Activated naive CD4-positive, alpha-beta T cell treated with anti-CD3 and anti-CD28 coated beads, Interleukin-2, amount 50 U/mL, for 72 hours (primary cell): Measurements from ENCODE around the gene ERG. TPM values are rescaled to one million over a fixed set of nuclear protein-coding genes. Genes with fewer than 3 reads are reported as not detected.

Source experiments
- ATAC-seq, 2 donors: fragments of 150-1000 bp; cut with Tn5 transposase; 2 replicates each; pipeline ENCODE4 v1.10.0; 2021; ENCODE audit warnings: mild to moderate bottlenecking in 2 of 2, moderate library complexity in 2 of 2
- DNase-seq, 2 donors: peaks; one replicate each; pipeline ENCODE4 v3.0.0; 2021 to 2022; ENCODE audit warnings: low spot score in 2 of 2
- H3K27ac Mint-ChIP-seq, 2 donors: one replicate each; pipeline ENCODE4 v1.8.0; 2022; ENCODE audit warnings: mild to moderate bottlenecking in 2 of 2, mixed read lengths in 2 of 2
- H3K36me3 Mint-ChIP-seq, 2 donors: one replicate each; pipeline ENCODE4 v1.8.0; 2022; ENCODE audit warnings: mixed read lengths in 2 of 2
- H3K9me3 Mint-ChIP-seq, 2 donors: one replicate each; pipeline ENCODE4 v1.8.0; 2022; ENCODE audit warnings: mixed read lengths in 2 of 2
- total RNA-seq, 2 donors: library from RNA; stranded (reverse); gene quantifications; one replicate each; pipeline ENCODE4 v1.2.3, GENCODE V29; 2022

Gene ERG
- total RNA-seq, 2 donors from 2014 or later, result not detected

DNA sequence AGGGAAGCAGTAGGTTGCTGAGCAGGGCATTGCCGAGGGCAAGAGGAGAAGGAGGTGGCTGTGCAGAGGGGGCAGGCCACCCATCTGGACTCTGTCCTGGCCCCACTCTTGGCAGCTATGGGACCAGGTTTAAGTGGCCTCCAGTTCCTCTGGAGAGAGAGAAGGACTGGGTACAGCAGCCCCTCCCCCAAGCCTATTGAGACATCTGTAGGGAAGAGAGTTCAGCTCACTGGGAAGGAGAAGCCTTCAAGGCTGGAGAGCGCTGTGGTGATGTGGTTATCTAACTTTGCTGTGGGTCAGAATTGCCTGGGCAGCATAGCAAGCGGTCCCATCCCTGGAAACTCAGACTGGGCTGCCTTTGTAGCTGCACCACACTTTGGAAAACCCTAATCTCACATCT lies 147.6 kb downstream of the ERG start:
- peaks cover 5 to 10% of the 10 kb centered on the region in 2 donors for H3K9me3 Mint-ChIP-seq
- ATAC-seq, result no peak
- no peak for DNase-seq
- peak overlapping the region; percentile 70 to 85 for H3K27ac Mint-ChIP-seq
- peaks cover 6 to 12% of the 10 kb centered on the region in 2 donors for H3K36me3 Mint-ChIP-seq

DNA sequence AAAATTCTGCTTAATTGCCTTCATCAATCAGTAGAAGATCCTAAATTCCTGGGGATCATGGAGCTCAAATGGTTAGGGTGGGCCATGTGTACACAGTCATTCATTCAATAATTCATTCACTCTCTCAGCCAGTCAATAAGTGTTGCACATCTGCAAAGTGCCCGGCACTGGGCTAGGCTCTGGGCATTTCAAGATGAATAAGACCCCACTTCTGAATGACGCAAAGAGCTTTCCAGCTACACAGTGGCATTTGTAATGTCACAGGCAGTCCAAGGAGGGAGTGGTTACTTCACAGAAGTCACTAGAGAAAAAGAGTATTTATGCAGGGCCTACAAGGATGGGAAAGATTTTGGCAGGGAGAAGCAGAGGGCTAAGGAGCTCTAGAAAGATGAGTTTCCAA lies 148.3 kb downstream of the ERG start:
- Mint-ChIP-seq H3K9me3 (peaks cover 5 to 10% of the 10 kb centered on the region in 2 donors), H3K27ac (peak overlapping the region; percentile 28 to 85), H3K36me3 (peaks cover 6 to 12% of the 10 kb centered on the region in 2 donors)
- no peak for ATAC-seq
- no peak for DNase-seq

DNA sequence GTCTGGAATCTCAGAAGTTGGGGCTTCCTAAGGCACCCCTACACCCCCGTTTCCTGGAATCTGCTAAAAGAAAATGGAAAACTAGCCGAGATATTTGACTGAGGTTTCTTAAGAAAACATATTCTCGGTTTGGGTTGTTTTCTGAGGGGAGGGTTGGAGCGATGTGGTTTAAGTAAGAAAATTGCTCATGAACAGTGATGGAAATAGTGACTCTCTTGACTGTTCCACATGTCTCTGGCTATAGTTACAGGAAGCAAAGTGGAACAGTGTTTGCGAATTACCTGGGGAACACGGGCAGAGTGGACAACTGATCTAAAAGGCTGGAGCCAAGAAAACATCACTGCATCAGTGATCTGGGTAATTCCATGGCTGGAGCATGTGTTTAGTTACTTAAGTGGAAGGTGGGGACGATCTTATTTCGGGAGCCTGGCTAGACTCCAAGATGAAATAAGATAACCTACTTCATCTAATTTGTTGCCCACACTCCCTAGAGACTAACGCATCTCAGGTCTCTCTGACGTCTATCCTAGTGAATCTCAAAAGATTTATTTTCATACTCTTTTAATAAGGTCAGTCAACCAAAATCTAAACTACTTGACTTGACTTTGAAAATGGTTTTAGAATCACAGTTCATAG lies 149.0 kb downstream of the ERG start:
- H3K27ac Mint-ChIP-seq, result peak overlapping the region; percentile 28 to 92
- H3K36me3 Mint-ChIP-seq, result peaks cover 6 to 12% of the 10 kb centered on the region in 2 donors
- H3K9me3 Mint-ChIP-seq, result peaks cover 5 to 10% of the 10 kb centered on the region in 2 donors
- ATAC-seq, result peak; percentile 84 to 85
- no peak for DNase-seq

GRCh38 chr21:38346286-38346685 lies 152.0 kb downstream of the ERG start:
- no peak for DNase-seq
- Mint-ChIP-seq H3K36me3 (peaks cover 6 to 12% of the 10 kb centered on the region in 2 donors), H3K27ac (no peak overlapping the region), H3K9me3 (peaks cover 5 to 13% of the 10 kb centered on the region in 2 donors)
- no peak for ATAC-seq

GRCh38 chr21:38343691-38344090 lies 154.6 kb downstream of the ERG start:
- no peak for ATAC-seq
- DNase-seq, result no peak
- Mint-ChIP-seq H3K27ac (no peak overlapping the region), H3K36me3 (peaks cover 6% of the 10 kb centered on the region in 2 donors), H3K9me3 (peaks cover 5 to 12% of the 10 kb centered on the region in 2 donors)

- H3K27ac Mint-ChIP-seq, result no peak overlapping the region
- H3K36me3 Mint-ChIP-seq, result peaks cover 6 to 11% of the 10 kb centered on the region in 2 donors
- ATAC-seq (no peak), DNase-seq (no peak)
- peaks cover 5 to 12% of the 10 kb centered on the region in 2 donors for H3K9me3 Mint-ChIP-seq
Measured at GRCh38 chr21:38342739-38343138, 155.5 kb downstream of the ERG start.

- no peak overlapping the region for H3K27ac Mint-ChIP-seq
- DNase-seq (no peak), ATAC-seq (no peak)
- peaks cover 6 to 11% of the 10 kb centered on the region in 2 donors for H3K36me3 Mint-ChIP-seq
- H3K9me3 Mint-ChIP-seq, result peaks cover 5 to 14% of the 10 kb centered on the region in 2 donors
Measured at GRCh38 chr21:38341546-38342012, 156.7 kb downstream of the ERG start.

GRCh38 chr21:38340131-38340530 lies 158.1 kb downstream of the ERG start:
- no peak overlapping the region for H3K27ac Mint-ChIP-seq
- ATAC-seq (no peak), DNase-seq (no peak)
- peaks cover 0 to 14% of the 10 kb centered on the region in 2 donors for H3K9me3 Mint-ChIP-seq
- H3K36me3 Mint-ChIP-seq, result peaks cover 0 to 5% of the 10 kb centered on the region in 2 donors

DNA sequence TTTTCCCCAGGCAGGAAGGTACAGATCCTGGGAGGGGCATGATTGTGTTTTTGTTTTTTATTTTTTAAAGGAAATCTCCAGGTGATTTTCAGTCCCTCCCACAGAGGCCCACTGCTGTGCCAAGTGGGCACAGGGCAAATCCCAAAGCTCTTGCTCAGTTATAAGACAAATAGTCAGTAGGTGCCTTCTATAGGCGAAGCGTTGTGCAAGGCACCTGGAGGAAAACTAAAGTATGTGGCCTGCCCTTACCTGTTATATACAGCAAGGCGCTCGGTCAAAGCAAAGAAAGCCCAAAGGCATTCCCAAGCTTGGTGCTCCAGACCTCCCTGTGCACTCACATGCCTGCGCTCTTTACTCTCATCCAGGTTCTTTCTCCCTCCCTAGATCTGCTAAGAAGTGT lies 160.5 kb downstream of the ERG start:
- ATAC-seq, result no peak
- peaks cover 0 to 5% of the 10 kb centered on the region in 2 donors for H3K36me3 Mint-ChIP-seq

DNA sequence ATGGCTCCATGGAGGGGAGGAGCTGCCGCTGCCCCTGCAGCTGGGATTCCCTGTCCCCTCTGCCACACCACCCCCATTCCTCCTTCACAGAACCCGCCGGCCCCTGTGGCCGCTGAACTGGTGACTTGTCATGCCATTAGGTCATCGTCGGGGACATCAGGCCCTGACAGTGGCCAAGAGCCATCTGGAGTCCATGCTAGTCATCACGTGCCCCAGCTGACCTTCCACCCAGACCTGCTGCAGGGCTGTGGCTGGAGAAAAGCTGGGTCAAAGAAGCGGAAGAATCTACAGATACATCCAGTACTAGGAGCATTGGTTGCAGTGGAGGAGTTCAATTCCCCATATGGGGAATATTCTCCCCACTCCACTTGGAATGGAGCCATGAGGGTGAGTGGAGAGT lies 163.4 kb downstream of the ERG start:
- Mint-ChIP-seq H3K9me3 (peaks cover 0 to 19% of the 10 kb centered on the region in 2 donors), H3K27ac (no peak overlapping the region), H3K36me3 (peaks cover 0 to 18% of the 10 kb centered on the region in 2 donors)
- no peak for ATAC-seq
- no peak for DNase-seq

More for the DNA sequence above, 160.5 kb downstream of the ERG start:
- Mint-ChIP-seq H3K9me3 (peaks cover 0 to 11% of the 10 kb centered on the region in 2 donors), H3K27ac (no peak overlapping the region)
- DNase-seq, result no peak

GRCh38 chr21:38333301-38334272 lies 164.7 kb downstream of the ERG start:
- H3K36me3 Mint-ChIP-seq, result peaks cover 0 to 18% of the 10 kb centered on the region in 2 donors
- no peak overlapping the region for H3K27ac Mint-ChIP-seq
- ATAC-seq (no peak), DNase-seq (no peak)
- peaks cover 0 to 15% of the 10 kb centered on the region in 2 donors for H3K9me3 Mint-ChIP-seq

GRCh38 chr21:38330666-38331065 lies 167.6 kb downstream of the ERG start:
- Mint-ChIP-seq H3K27ac (no peak overlapping the region), H3K36me3 (peaks cover 0 to 13% of the 10 kb centered on the region in 2 donors), H3K9me3 (peaks cover 0 to 8% of the 10 kb centered on the region in 2 donors)
- DNase-seq, result no peak
- ATAC-seq, result no peak

Other genes starting within 250 kb of the ERG start
- 1 to 10 TPM in 1 of 2 donors, under 1 TPM in 1; 0.20 to 1.5 TPM for gene KCNJ15, start 241.5 kb downstream of the ERG start, total RNA-seq